GM18868 (cell line): ENCODE results near the gene SRM.
"Not testable (repeated sequence)": the region's sequence is repeated elsewhere in the genome, so short reads cannot be mapped to it uniquely, and the experiment has no call there.

Experiments
- ATAC-seq: cut with Tn5 transposase; IDR thresholded peaks from one replicate; pipeline ENCODE4 v1.9.1; 2021; ENCODE audit warnings: mild to moderate bottlenecking, moderate library complexity; ENCODE audit not compliant: unreplicated experiment

The SRM gene

DNA sequence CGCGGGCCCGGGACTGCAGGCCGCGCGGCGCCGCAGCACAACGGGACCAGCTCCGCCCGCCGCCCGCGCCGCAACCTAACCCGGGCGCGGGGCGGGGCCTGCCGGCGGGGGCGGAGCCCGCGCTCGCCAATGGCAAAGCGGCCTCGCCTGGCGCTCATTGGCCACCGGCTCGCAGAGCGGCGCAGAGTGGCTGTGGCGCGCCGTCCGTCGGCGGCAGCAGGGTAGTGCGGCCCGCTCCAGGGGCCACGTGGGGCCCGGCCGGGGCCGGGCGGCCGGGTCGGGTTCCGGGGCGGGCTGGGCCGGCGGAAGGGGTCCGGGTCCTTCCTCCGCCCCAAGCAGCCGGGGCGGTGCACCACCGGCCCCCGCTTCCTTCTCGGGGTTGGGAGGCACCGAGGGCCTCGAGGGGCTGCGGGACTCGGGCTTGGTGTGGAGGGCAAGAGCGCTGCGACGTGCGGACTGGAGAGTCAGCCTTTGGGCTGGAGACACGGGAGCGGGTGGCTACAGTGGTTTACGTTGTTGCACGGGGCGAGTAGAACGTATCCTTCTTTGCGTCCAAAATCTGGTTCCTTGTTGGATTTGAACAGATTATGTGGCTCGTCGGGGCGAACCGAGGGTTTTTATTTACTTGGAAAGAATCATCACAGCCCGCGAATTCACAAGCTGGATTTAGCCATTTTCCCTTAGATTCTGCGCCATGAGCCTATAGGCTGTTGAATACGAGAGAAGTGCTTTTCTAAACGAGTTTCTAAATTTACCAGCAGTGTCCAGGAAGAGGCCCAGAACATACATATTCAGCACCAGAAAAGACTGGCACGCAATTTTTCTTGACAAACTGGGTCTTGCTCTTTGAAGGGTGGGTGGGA is at the start of gene SRM:
TSS of gene SRM (minus strand) at position 51 of the 863 bp plus-strand sequence. CDS start 75 bp downstream, outside the sequence.
- ATAC-seq: peak; percentile 84

DNA sequence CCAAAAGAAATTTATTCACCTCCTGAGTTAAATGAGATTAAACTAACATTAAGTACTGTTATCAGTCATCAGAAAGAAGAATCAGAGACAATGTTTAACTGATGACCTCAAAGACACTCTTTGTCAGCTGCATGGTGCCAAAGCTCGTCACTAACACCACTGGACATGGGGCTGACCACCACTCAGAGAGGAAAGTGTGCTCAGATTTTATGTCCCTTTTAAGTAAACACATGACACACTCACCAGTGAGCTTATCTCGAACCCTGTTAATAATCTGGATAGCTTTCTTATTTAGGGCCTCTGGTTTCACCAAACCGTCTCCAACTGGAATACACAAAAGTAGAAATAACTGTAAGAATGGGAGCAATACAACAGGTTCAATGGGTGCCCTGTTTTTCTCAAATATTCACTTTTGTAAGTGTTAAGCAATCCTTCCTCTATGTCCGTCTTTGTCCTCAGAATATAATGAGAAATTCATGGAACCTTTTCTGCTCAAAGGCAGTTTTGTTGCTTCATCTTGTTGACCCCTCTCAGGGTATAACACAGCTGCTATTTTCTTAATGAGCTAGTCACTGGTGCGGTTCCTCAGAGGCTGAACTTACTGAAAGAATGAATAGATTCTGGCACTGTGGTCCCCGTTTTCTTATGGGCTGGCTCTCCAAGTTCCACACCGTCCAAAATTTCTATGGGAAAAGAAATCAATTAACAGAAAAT is 49.4 kb upstream of the SRM start:
- no peak for ATAC-seq

DNA sequence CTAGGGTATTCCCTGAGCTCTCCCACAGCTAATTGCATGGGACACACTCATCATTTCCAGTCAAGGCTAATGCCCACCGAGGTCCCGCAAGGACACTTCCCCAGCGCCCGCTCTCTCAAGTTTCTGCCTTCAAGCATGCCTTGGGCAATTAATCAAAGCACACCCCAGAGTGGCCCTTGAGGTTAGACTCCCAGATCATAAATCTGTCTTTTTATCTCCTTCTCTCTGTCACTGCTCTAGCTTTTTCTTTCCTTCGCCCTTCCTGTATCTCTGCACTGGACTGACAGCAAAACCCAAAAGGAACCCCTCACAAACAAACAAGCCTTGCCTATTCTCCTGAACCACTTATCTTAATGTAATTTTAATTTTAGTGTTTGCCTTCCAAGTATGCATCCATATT is 47.8 kb upstream of the SRM start:
- ATAC-seq: no peak

DNA sequence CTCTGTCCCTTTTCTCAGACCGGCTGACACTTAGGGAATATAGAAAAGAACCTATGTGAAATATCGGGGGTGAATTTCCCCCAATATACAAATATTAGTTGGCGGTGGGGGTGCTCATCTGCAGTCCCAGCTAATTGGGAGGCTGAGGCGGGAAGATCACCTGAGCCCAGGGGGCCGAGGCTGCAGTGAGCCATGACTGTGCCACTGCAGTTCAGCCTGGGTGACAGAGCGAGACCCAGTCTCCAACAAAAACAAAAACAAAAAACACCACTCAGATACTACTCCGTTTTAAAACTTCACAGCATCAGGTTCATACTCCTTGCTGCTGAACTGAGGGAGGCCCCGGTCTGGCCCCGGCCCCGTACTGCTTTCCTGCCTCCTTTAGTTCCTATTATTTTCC is 45.8 kb upstream of the SRM start:
- ATAC-seq: no peak

DNA sequence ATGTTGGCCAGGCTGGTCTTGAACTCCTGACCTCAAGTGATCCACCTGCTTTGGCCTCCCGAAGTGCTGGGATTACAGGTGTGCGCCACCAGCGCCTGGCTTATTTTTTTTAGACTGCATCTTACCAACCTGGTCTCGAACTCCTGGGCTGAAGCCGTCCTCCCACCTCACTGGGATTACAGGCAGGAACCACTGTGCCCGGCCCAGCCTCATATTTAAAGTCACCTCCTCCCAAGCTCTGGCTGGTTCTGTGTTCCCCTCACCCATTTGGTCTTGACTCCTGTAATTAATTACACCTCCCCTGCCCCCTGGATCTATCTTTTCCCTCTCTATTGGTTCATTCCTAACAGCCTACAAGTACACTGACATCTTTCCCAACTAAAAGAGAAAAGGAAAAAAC is 41.5 kb upstream of the SRM start:
- ATAC-seq: no peak

DNA sequence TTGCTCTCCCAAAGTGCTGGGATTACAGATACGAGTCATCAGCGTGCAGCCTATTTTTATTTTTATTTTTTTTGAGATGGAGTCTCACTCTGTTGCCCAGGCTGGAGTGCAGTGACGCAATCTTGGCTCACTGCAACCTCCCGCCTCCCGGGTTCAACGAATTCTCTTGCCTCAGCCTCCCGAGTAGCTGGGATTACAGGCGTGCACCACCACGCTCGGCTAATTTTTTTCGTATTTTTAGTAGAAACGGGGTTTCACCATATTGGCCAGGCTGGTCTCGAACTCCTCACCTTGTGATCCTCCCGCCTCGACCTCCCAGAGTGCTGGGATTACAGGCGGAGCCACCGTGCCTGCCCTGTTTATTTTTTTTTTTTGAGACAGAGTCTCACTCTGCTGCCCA is 41.0 kb upstream of the SRM start:
- not testable (repeated sequence) for ATAC-seq

DNA sequence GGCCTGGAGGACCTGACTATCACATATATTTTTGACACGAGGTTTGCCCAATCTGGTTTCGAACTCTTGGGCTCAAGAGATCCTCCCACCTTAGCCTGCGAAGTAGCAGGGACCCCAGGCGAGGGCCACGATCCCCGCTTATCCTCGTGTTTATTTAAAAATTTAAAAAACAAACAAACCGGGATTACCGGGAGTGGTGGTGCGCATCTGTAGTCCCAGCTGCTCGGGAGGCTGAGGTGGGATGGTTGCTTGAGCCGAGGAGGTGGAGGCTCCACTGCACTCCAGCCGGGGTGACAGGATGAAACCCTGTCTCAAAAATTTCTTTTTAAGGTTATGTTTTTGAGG is 40.3 kb upstream of the SRM start:
- ATAC-seq: no peak

DNA sequence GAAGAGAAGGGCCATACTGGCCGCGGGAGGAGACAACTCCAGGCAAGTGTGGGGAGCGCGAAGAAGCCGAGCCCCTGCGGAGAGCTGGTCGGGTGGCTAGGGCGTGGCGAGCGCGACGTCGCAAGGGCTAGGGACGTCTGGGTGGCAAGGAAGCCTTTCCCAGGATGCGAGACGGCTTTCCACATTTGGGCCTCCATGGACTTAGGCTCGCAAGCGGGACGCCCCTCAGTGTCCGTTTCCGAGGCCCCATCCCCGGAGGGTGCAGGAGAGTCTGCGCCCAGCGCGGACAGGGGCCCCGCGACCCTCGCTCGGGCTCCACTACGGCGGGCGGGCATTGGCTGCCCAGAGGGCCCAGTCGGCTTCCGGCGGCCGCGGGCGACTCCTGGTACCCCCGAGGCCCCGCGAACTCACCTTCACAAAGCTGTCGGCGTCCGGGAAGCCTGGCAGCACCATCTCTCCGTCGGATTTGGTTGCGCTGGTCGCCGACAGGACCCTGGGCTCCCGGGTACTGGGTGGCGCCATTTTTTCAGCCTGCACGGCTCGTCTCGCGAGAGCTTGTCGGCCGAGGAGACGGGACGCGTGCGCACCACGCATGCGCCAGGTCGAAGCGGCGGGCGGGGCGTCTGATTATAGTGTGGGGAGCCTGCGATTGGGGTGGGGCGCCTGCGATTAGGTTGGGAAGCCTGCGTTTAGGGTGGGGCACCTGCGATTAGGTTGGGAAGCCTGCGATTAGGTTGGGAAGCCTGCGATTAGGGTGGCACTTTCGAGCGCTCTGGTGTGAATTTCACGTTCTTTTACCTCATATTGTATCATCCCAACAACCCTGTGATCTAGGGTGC is 39.7 kb upstream of the SRM start, which contains the start of gene EXOSC10:
TSS of gene EXOSC10 (minus strand) at position 560 of the 839 bp plus-strand sequence. CDS start at position 522, 38 bp downstream.
- ATAC-seq: peak; percentile 92

DNA sequence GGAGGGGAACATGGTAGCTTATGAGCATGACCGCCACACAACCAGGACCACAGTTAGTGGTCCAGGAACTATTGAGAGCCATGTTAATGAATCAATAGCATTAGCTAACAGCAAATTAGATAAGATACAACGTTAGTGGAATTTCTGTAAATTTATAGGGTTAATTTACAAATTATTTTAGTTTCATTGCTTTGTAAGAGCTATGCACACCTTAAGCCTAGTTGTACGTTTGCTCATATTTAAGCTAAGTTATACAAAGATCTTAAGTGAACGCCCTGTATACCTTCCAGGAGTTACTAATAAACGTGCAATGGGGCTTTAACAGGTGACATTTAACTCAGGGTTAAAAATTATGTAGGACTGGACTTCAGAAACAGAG is 39.1 kb upstream of the SRM start:
- ATAC-seq: no peak

DNA sequence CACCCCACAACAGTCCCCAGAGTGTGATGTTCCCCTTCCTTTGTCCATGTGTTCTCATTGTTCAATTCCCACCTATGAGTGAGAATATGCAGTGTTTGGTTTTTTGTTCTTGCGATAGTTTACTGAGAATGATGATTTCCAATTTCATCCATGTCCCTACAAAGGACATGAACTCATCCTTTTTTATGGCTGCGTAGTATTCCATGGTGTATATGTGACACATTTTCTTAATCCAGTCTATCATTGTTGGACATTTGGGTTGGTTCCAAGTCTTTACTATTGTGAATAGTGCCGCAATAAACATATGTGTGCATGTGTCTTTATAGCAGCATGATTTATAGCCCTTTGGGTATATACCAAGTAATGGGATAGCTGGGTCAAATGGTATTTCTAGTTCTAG is 24.0 kb upstream of the SRM start:
- not testable (repeated sequence) for ATAC-seq

DNA sequence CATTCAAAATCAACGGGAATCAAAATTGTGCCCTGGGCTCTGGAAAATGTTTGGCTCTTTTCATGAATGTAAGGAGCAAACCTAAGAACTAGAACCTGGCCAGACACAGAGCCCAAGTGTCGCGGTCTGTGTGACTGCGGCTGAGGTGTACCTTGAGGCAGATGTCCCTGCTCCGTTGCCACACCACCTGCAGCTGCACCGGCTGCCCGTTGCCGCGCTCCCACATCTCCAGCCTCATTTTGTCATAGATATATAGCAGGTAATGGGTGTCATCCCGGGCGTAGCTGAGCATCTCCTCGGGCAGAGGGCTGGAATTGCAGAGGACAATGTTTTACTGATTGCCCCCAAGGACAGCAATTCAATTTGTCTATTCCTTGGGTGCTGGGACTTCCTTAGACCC is 21.1 kb upstream of the SRM start:
- ATAC-seq: no peak

DNA sequence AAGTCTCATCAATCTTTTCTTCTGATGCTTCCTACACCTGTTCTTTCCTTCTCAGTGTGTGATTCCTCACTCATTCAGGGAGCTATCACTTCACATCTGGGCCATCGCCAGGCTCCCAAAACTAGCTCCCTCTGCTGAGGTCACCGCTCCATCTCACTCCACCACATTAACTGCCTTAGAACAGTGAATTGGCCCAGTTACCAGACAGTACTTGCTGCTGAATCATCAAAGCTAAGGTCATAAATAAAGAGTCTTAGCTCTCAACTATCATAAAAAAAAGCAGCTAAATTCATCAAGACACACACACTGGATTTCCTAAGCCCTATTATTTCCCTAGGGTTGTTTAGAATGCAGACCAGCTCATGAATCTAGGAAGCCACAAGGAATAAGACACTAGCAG is 18.8 kb upstream of the SRM start:
- no peak for ATAC-seq

DNA sequence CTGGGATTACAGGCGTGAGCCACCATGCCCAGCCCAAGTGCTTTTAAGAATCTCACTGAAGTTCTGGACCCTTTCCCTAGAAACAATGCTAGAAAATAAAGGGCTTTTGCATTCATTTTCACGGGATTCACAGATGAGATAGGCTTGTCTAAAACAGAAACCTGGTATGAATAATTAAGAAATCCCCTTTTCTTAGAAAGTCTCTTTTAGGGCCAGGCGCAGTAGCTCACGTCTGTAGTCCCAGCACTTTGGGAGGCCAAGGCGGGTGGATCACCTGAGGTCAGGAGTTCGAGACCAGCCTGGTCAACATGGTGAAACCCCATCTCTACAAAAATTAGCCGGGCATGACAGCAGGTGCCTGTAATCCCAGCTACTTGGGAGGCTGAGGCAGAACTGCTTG is 13.6 kb upstream of the SRM start:
- ATAC-seq: not testable (repeated sequence)

DNA sequence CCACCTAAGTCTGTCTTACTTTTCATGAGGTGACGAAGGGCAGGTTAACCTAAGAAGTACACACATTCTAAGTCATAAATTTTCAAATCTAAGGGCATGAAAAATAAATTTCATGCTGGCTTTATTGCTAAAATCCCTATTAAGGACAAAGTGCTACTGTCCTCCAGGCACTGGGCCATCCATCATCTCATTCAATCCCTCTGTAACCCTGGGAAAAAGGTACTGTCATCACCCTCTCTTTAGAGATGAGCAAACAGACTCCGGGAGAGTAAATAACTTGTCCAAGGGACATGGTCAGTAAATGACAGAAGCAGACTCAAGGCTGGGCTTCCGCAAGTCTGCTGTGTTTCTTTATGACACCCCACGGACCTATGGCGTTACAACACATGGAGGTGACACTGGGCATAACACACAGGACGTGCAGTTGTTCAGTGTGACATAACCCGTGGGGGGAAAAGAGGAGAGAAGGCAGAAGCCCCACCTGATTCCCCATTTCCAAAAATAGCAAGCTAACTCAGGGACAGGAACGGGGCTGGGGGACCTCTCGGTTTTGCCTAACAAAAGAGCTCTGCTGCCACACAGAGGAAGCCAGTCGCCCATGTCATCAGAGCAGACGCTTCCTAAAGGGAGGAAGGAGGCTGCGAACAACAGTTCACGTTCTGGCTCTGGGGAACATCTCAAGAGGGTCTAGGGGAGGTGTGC is 12.5 kb upstream of the SRM start:
- ATAC-seq: no peak

DNA sequence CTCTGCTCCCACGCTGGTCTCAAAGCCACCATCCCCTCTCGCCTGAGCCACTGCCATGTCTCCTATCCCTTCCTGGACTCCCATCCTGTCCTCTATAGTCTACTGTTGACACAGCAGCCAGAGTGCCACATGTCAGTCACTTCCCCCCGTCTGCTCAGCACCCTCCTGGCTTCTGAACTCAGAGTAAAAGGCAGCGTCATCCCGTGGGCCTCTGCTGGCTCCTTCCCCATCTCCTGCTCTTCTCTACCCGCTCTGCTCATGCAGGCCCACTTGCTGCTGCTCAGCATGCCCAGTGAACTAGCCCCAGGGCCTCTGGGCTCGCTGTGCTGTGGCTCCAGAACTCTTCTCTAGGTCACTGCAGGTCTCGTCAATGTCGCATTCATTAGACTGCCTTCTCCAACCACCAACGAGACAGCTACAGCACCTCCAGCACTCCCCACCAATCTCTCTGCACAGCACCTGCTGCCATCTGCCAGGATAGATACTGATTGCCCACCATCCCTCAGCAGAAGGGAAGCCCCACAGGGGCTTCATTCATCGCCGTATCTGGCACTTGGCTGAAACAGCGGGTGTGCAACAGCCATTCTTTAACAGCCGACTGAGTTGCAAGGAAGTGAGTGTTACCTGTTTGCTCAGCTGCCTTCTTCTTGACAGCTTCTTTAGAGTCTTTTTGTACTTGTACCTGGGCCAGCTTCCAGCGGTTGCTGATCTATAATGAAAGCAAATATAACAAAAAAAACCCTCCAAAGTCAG is 11.8 kb upstream of the SRM start:
- ATAC-seq: no peak

DNA sequence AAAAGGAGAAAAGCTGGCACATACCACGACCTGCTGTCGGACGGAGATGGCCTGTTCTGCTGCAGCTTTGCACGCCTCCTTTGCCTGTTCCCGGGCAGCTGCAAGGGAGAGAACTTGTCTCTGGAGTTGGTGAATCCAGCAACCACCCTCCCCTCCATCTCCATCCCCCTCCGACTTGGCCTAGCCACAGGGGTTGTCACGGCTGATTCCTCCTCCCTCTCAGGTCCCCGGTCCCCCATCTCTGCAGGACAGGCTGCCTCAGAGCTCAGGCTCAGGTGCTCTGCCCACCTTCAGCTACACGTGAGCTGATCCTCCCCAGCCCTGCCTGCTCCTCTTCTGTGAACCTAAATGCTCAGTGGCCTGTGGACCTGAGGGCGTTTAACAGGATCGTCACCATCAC is 11.1 kb upstream of the SRM start:
- ATAC-seq: no peak

DNA sequence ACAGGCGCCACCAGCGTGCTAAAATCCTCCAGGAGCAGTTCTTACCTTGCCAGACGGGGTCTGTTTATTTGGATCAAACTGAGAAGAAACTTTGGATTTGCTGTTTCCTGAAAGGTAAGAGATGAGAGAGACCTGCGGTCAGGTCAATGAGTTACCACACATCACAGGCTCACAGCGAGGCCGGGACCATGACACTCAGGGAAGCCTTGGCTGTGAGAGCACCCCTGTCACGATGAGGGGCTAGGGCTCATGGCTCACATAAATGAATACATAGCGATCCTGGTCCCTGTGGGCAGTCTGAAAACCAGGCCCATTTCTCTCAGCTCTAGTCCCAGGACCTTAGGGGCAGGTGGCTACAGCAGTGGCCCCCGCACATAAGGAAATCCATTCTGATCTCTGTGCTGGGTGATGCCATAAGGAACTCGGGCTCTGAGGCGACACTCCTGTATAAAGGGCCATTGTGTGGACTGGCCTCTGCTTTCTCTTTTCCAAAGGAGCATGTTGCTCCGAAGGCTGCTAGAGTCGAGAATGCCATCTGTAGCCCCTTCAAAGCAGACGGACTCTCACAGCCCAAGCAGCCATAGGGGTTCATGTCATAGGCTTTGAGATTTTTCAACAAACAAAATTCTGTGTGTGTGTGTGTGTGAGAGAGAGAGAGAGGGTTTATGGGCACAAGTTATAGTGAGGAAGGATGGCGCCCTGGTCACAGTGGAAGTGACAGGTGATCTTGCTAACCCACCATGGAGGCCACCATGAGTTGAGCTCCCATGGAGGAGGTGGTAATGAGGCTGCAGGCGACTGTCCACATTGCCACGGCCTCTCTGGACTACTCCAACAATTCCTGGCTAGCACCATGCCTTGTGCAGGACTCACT is 9.0 kb upstream of the SRM start:
- no peak for ATAC-seq

DNA sequence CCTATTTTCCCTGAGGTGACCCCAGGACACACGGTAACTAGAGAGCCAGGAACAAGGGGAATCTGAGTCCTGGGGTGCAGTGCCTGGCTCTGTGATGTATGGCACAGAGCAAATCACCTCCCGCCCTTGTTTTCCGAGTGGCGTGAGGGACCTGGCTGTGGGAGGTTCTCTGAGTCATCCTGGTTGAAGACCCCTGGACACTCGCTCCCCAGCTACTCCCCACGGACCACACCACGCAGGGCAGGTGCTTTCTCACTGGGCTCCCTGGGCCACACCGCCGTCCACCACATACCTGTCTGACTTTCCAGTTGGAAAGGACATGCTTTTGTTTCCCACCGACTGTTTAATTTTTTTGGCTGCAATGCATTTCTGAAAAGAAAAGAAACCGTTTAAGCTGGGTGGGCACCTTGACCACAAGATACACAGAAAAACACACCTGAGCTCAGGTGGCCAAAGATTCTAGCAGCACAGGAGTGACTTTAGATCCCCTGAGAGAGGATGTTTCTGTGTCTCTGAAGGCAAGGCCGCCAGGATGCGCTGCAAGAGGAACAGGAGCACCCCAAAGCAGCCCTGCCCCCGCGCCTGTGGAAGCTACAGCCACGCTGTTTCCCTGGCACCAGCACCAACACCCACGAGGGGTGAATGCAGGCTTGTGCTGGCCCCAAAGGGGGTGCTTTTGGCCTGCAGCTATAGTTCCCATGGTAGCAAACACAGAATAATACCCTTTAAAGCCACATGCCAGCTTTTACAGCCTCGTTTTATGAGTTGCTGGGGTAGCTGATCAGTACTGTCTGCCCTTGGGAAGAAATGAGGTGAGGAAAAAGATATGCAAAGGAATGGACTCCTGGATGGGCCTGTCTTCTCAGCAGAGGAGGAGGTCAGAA is 8.1 kb upstream of the SRM start:
- no peak for ATAC-seq
